Fibroblast of lung (primary cell): Measurements from ENCODE around the gene NRF1. TPM values are rescaled to one million over a fixed set of nuclear protein-coding genes. Genes with fewer than 3 reads are reported as not detected.

Experiments
- DNase-seq, 2 donors: peaks; one replicate each; pipeline versions ENCODE4 v3.0.0 to v3.0.0-alpha.2; 2010; ENCODE audit warnings: low read depth in 2 of 2
- H2AFZ ChIP-seq: 2 replicates; pipeline ENCODE4 v1.5.1; 2012; ENCODE audit warnings: low read length, control low read depth, inconsistent platforms
- H3K27ac ChIP-seq: 2 replicates; pipeline ENCODE4 v1.5.1; 2011; ENCODE audit warnings: low read length, control low read depth; ENCODE audit not compliant: insufficient read depth
- H3K27me3 ChIP-seq: 2 replicates; pipeline ENCODE4 v1.5.1; 2011; ENCODE audit warnings: mild to moderate bottlenecking, low read length; ENCODE audit not compliant: control insufficient read depth, insufficient read depth
- H3K36me3 ChIP-seq: 2 replicates; pipeline ENCODE4 v1.5.1; 2011; ENCODE audit warnings: low read length; ENCODE audit not compliant: control insufficient read depth, insufficient read depth
- H3K4me1 ChIP-seq: 2 replicates; pipeline ENCODE4 v1.5.1; 2011; ENCODE audit warnings: low read length; ENCODE audit not compliant: control insufficient read depth, insufficient read depth; ENCODE audit errors: extremely low read depth
- H3K4me2 ChIP-seq: 2 replicates; pipeline ENCODE4 v1.5.1; 2011; ENCODE audit warnings: low read length, control low read depth; ENCODE audit not compliant: insufficient read depth; ENCODE audit errors: extremely low read depth
- H3K4me3 ChIP-seq, 4 experiments: fragments of 200-600 bp in 1 of 4; sonication (generic) in 1 of 4; replicated peaks in 1 of 4; 2 replicates each; pipeline ENCODE4 v1.5.1; 2011 to 2016; ENCODE audit warnings: low read length in 4 of 4, low read depth in 3 of 4, mild to moderate bottlenecking in 3 of 4, control low read depth in 2 of 4, inconsistent platforms in 1 of 4, mixed read lengths in 1 of 4; ENCODE audit not compliant: insufficient read depth in 1 of 4; ENCODE audit errors: control extremely low read depth in 1 of 4
- H3K79me2 ChIP-seq: 2 replicates; pipeline ENCODE4 v1.5.1; 2012; ENCODE audit warnings: mild to moderate bottlenecking, low read length, inconsistent platforms; ENCODE audit not compliant: control insufficient read depth, insufficient read depth
- H3K9ac ChIP-seq: 2 replicates; pipeline ENCODE4 v1.5.1; 2011; ENCODE audit warnings: mild to moderate bottlenecking, low read length, control low read depth; ENCODE audit not compliant: insufficient read depth
- H3K9me3 ChIP-seq: 2 replicates; pipeline ENCODE4 v1.5.1; 2012; ENCODE audit warnings: low read depth, low read length; ENCODE audit not compliant: control insufficient read depth, insufficient read depth
- H4K20me1 ChIP-seq: 2 replicates; pipeline ENCODE4 v1.5.1; 2011; ENCODE audit warnings: low read length; ENCODE audit not compliant: control insufficient read depth, insufficient read depth; ENCODE audit errors: extremely low read depth
- EZH2 ChIP-seq: IDR thresholded peaks from 2 replicates; pipeline ENCODE4 v1.5.1; 2012; ENCODE audit warnings: low read length, control low read depth, mild to moderate bottlenecking; ENCODE audit errors: missing control alignments
- polyA plus RNA-seq, 2 donors: library from polyadenylated mRNA; depleted of rRNA in 1 of 2; stranded (reverse) in 1 of 2; unstranded in 1 of 2; fragments of >200 nt; gene quantifications; 2 replicates each; pipeline ENCODE4 v1.2.1, GENCODE V29; 2011 to 2012; ENCODE audit warnings: missing spikeins in 1 of 2
- total RNA-seq: library from RNA; depleted of rRNA; stranded (reverse); fragments of >200 nt; gene quantifications from 2 replicates; pipeline ENCODE4 v1.2.1, GENCODE V29; 2014
- TF ChIP-seq, protein P1 (sequence below), 2 donors: IDR thresholded peaks in 1 of 2; conservative IDR thresholded peaks in 1 of 2; 1 replicate in 1 of 2; 2 replicates in 1 of 2; pipeline ENCODE4 v1.5.1; 2011 to 2012; ENCODE audit warnings: low read length in 2 of 2, control low read depth in 1 of 2, inconsistent platforms in 1 of 2, low read depth in 1 of 2, mild to moderate bottlenecking in 1 of 2

Gene NRF1
- total and polyA plus RNA-seq, 2 donors (not counting 1 experiment from before 2014, with no cell fraction given) = 7.3 to 15.5 TPM

DNA sequence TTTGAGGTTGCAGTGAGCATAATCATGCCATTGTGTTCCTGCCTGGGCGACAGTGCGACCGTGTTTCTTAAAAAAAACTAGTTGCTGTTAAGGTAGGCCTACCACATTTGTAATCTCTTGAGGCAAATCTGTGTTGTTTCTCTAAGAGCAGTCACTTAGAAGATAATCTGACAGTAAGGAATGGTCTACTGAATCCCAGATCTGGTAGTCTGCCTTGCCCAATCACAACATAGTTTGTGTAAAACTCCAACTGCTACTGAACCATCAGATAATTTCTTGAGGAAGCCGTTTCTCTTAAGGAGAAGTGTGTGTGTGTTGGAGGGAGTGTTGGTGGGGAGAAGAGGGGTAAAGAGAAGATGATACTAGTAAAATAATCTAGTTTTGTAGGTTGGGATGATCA, 5.0 kb downstream of the NRF1 start:
- H3K36me3 ChIP-seq = no peaks in the 10 kb centered on the region
- H3K27me3 ChIP-seq = no peaks in the 10 kb centered on the region
- no peak overlapping the region for H3K9ac ChIP-seq
- H2AFZ ChIP-seq = no peak overlapping the region
- TF ChIP-seq, protein P1, sequence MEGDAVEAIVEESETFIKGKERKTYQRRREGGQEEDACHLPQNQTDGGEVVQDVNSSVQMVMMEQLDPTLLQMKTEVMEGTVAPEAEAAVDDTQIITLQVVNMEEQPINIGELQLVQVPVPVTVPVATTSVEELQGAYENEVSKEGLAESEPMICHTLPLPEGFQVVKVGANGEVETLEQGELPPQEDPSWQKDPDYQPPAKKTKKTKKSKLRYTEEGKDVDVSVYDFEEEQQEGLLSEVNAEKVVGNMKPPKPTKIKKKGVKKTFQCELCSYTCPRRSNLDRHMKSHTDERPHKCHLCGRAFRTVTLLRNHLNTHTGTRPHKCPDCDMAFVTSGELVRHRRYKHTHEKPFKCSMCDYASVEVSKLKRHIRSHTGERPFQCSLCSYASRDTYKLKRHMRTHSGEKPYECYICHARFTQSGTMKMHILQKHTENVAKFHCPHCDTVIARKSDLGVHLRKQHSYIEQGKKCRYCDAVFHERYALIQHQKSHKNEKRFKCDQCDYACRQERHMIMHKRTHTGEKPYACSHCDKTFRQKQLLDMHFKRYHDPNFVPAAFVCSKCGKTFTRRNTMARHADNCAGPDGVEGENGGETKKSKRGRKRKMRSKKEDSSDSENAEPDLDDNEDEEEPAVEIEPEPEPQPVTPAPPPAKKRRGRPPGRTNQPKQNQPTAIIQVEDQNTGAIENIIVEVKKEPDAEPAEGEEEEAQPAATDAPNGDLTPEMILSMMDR (conservative IDR thresholded peaks at IDR 0.05 in 1 of 2, IDR thresholded peaks at IDR 0.05 in 1 of 2; ENCODE audit: low read depth in 1 of 2, low read length in 2 of 2) = no peak
- no peak for TF ChIP-seq EZH2
- H4K20me1 ChIP-seq = no peaks in the 10 kb centered on the region
- no peaks in the 10 kb centered on the region for H3K9me3 ChIP-seq
- H3K4me1 ChIP-seq = peaks cover 2% of the 10 kb centered on the region
- H3K4me3 ChIP-seq = no peak overlapping the region
- DNase-seq = no peak
- H3K4me2 ChIP-seq = no peak overlapping the region
- no peak overlapping the region for H3K27ac ChIP-seq
- H3K79me2 ChIP-seq = peaks cover 87% of the 10 kb centered on the region

DNA sequence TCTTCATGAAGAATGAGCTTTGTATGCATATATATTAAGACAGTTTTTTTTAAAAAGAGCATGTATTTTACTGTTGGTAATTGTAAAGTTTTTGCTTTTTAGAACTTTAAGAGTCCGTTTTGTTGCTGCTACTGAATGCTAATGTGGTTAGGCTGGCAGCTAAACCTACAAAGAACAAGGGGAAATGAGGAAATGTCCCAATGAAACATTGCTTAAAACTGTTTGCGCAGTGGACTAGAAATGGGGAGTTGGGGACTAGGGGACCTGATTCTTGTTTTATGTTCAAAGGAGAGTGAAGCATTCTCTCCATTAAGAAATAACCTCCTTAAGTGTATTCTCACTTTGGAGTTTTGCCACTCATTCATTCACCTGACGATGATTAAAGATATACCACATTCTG, 5.7 kb downstream of the NRF1 start:
- Histone ChIP-seq H3K4me1 (peaks cover 2% of the 10 kb centered on the region), H4K20me1 (no peaks in the 10 kb centered on the region), H3K36me3 (no peaks in the 10 kb centered on the region), H3K4me2 (peak overlapping the region; percentile 54), H3K27ac (no peak overlapping the region), H3K9ac (no peak overlapping the region), H3K4me3 (no peak overlapping the region), H3K27me3 (no peaks in the 10 kb centered on the region), H2AFZ (no peak overlapping the region), H3K9me3 (no peaks in the 10 kb centered on the region), H3K79me2 (peaks cover 93% of the 10 kb centered on the region)
- DNase-seq = no peak
- TF ChIP-seq, protein P1 (conservative IDR thresholded peaks at IDR 0.05 in 1 of 2, IDR thresholded peaks at IDR 0.05 in 1 of 2; ENCODE audit: low read depth in 1 of 2, low read length in 2 of 2) = no peak

DNA sequence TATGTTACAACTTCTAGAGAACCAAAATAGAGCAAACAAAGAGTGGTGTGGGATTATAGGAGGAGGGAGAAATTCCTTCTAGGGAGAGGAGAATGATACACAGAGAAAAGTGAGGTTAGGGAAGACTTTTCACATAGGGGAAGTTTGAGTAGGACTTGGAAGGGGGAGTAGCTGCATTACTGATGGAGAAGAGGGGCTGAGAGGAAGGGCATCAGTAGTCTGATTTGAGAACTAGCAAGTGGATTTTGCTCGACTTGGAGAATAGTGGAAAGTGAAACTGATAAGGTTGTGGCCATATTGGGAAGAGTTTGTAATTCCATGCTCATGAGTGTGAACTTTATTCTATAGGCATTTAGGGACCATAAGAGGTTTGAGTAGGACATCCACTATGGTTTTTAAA, 6.1 kb downstream of the NRF1 start:
- Histone ChIP-seq H3K4me2 (peak overlapping the region; percentile 54), H3K27ac (no peak overlapping the region), H3K4me1 (peaks cover 2% of the 10 kb centered on the region), H3K9me3 (no peaks in the 10 kb centered on the region), H3K9ac (no peak overlapping the region), H3K79me2 (peaks cover 90% of the 10 kb centered on the region), H2AFZ (no peak overlapping the region), H3K27me3 (no peaks in the 10 kb centered on the region), H4K20me1 (no peaks in the 10 kb centered on the region), H3K4me3 (no peak overlapping the region), H3K36me3 (no peaks in the 10 kb centered on the region)
- DNase-seq = no peak
- TF ChIP-seq EZH2 = no peak
- TF ChIP-seq, protein P1 (conservative IDR thresholded peaks at IDR 0.05 in 1 of 2, IDR thresholded peaks at IDR 0.05 in 1 of 2; ENCODE audit: low read depth in 1 of 2, low read length in 2 of 2) = no peak
